Kidney (tissue), 14 donors: Measurements from ENCODE around the gene SERPINH1. TPM values are rescaled to one million over a fixed set of nuclear protein-coding genes. Genes with fewer than 3 reads are reported as not detected.
A peak's percentile ranks its signal among the peaks of the same experiment; 100 is the strongest.

Experiments
- DNase-seq, 5 donors: peaks; one replicate each; pipeline ENCODE4 v3.0.0-alpha.2; 2013 to 2020
- FAIRE-seq: peaks from 2 replicates; lab custom pipeline; 2012; peaks lifted over from hg19 to GRCh38; lab: Jason Lieb, UNC
- H3K27ac ChIP-seq, 2 donors: one replicate each; pipeline ENCODE4 v1.7.0; 2013; ENCODE audit warnings: low read depth in 2 of 2, low read length in 2 of 2, inconsistent platforms in 1 of 2
- H3K27me3 ChIP-seq: one replicate; pipeline ENCODE4 v1.7.1; 2013; ENCODE audit warnings: low read length, inconsistent platforms; ENCODE audit not compliant: control insufficient read depth, insufficient read depth
- H3K36me3 ChIP-seq, 3 donors: one replicate each; pipeline versions ENCODE4 v1.7.0 to v1.7.1; 2013; ENCODE audit warnings: low read length in 3 of 3, control low read depth in 1 of 3, inconsistent platforms in 1 of 3; ENCODE audit not compliant: insufficient read depth in 3 of 3, control insufficient read depth in 2 of 3
- H3K4me1 ChIP-seq, 3 donors: one replicate each; pipeline versions ENCODE4 v1.7.0 to v1.7.1; 2013; ENCODE audit warnings: low read length in 3 of 3, inconsistent platforms in 1 of 3, low read depth in 1 of 3; ENCODE audit not compliant: control insufficient read depth in 2 of 3, insufficient read depth in 2 of 3
- H3K4me3 ChIP-seq, 3 donors: one replicate each; pipeline versions ENCODE4 v1.7.0 to v1.8.1; 2013; ENCODE audit warnings: low read length in 3 of 3, control low read depth in 1 of 3, inconsistent platforms in 1 of 3
- H3K9ac ChIP-seq, 3 donors: one replicate each; pipeline versions ENCODE4 v1.7.0 to v1.7.1; 2013; ENCODE audit warnings: low read length in 3 of 3, control low read depth in 1 of 3, inconsistent platforms in 1 of 3
- H3K9me3 ChIP-seq, 3 donors: one replicate each; pipeline versions ENCODE4 v1.7.0 to v1.7.1; 2013; ENCODE audit warnings: low read length in 3 of 3, control low read depth in 1 of 3, inconsistent platforms in 1 of 3; ENCODE audit not compliant: control insufficient read depth in 2 of 3, insufficient read depth in 1 of 3
- CTCF ChIP-seq: IDR thresholded peaks from 3 replicates; pipeline ENCODE4 v1.5.1; 2012; ENCODE audit warnings: mild to moderate bottlenecking, moderate library complexity, borderline replicate concordance; ENCODE audit not compliant: insufficient read depth; ENCODE audit errors: extremely low read depth
- intact Hi-C: fragments of 100-400 bp; cut with DNase I; formaldehyde crosslinking; loops from one replicate; pipeline ENCODE4 v1.11.1; 2022
- polyA plus RNA-seq: library from polyadenylated mRNA; stranded (reverse); fragments of 350-450 nt; fragmentation: Illumina TruSeq; extraction: RNeasy Lipid Tissue Mini Kit (QIAGEN cat#74804); gene quantifications from one replicate; pipeline ENCODE4 v1.2.3, GENCODE V29; 2014; ENCODE audit warnings: low read depth, low replicate concordance; ENCODE audit not compliant: insufficient read depth
- total RNA-seq: library from RNA; stranded (reverse); fragmentation: NEBNext Ultra II Directional; extraction: Animal tissue kit (Norgen Biotek cat#: 25700); gene quantifications from one replicate; pipeline ENCODE4 v1.2.1, GENCODE V29; 2021
- donor health status: control.
- donor health status: control.
- donor health status: control.
- donor health status: control.
- donor health status: control.
- donor health status: DM: yes; HTN: yes; CAD: no.
- donor health status: Normal renal cell carcinoma (clear cell type).

The SERPINH1 gene
- total and polyA plus RNA-seq, 2 donors from 2014 or later = 81.1 to 104 TPM

GRCh38 chr11:75527938-75528735 is 33.9 kb upstream of the SERPINH1 start:
- Histone ChIP-seq H3K36me3 (no peaks in the 10 kb centered on the region), H3K27ac (no peak overlapping the region), H3K9me3 (no peaks in the 10 kb centered on the region), H3K4me3 (no peak overlapping the region), H3K9ac (no peak overlapping the region), H3K27me3 (peaks cover 8% of the 10 kb centered on the region), H3K4me1 (peaks cover 0 to 3% (median 0%) of the 10 kb centered on the region in 3 donors)
- TF ChIP-seq CTCF = no peak
- FAIRE-seq = no peak
- peak in 4 of 5 donors; percentile 44 to 65 (median 58) for DNase-seq
- intact Hi-C loops = no loop called here

DNA sequence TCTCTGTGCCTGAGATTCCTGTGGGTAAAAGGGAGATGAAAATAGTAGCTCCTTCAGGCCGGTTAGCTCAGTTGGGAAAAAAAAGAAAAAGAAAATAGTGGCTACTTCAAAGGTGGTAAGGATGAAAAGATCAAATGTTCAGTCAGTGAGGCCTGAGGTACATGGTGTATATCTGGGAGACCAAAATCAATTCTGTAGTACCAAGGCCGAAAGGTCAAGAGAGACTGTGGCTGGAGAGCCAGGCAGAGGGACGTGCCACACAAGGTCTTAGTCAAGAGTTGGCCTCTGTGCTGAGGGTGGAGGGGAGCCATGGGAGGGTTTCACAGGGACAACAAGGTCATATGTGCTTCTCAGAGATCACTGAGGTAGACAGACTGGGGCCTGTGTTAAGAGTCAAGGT is 31.5 kb upstream of the SERPINH1 start:
- no peaks in the 10 kb centered on the region for H3K9me3 ChIP-seq
- intact Hi-C loops = no loop called here
- H3K4me3 ChIP-seq = no peak overlapping the region
- no peaks in the 10 kb centered on the region for H3K27me3 ChIP-seq
- H3K9ac ChIP-seq = no peak overlapping the region
- DNase-seq = no peak
- peaks cover 0 to 3% (median 0%) of the 10 kb centered on the region in 3 donors for H3K4me1 ChIP-seq
- FAIRE-seq = no peak
- no peaks in the 10 kb centered on the region for H3K36me3 ChIP-seq
- TF ChIP-seq CTCF = no peak
- no peak overlapping the region for H3K27ac ChIP-seq

DNA sequence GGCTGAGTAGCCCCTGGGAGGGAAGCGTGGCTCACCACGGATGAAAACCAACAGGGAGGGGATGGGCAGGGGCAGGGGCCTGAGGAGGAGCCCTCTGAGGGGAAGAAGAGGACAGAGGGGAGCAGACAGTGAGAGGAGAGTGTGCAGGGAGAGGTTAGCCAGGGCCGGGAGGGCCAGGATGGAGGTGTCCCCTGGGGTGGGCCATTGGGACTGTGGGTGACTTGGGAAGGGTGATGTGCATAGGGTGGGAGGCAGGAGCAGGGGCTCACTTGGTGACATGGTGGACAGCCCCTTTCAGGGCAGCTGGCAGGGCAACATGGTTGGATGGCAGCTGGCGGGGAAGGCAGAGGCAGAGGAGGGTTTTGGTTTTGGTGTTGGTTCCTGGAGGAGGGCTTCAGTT is 30.7 kb upstream of the SERPINH1 start:
- no peak overlapping the region for H3K4me3 ChIP-seq
- H3K9me3 ChIP-seq = no peaks in the 10 kb centered on the region
- peaks cover 0 to 1% (median 0%) of the 10 kb centered on the region in 3 donors for H3K4me1 ChIP-seq
- no peaks in the 10 kb centered on the region for H3K27me3 ChIP-seq
- no peak for FAIRE-seq
- no peaks in the 10 kb centered on the region for H3K36me3 ChIP-seq
- TF ChIP-seq CTCF = no peak
- no peak overlapping the region for H3K9ac ChIP-seq
- H3K27ac ChIP-seq = no peak overlapping the region
- DNase-seq = no peak
- intact Hi-C loops = no loop called here
